Measurements from ENCODE around the gene SVIL. TPM values are rescaled to one million over a fixed set of nuclear protein-coding genes. Genes with fewer than 3 reads are reported as not detected.

Gene SVIL
- total and polyA plus RNA-seq, 2 of the 13 experiments (the other 11 are each of a cell fraction or from before 2014, with no cell fraction given): 3.9 to 12.1 TPM

- H3K36me3 ChIP-seq (replicated peaks in 1 of 2; ENCODE audit: control insufficient read depth in 1 of 2, insufficient read depth in 2 of 2, low read length in 2 of 2): peaks cover 0 to 10% of the 10 kb centered on the region in 2 experiments; a peak in 2 of 5 replicates
- peaks cover 3% of the 10 kb centered on the region; the same call in 1 of the 2 replicates for H3K9me3 ChIP-seq (ENCODE audit: low read length)
- ChIA-PET POLR2A (no interaction called here), CTCF (ENCODE audit: low intra/inter-chr PET ratio, low total read pairs) (no interaction called here)
- no peak for TF ChIP-seq MATR3 (CRISPR knock-in tag; IDR thresholded peaks at IDR 0.05)
- TF ChIP-seq ZNF121 (CRISPR knock-in tag; IDR thresholded peaks at IDR 0.05): no peak
- TF ChIP-seq ZSCAN31 (CRISPR knock-in tag; IDR thresholded peaks at IDR 0.05; ENCODE audit: low read depth): no peak
- TF ChIP-seq TRIM22 (IDR thresholded peaks at IDR 0.05): no peak
- TF ChIP-seq ARNT (IDR thresholded peaks at IDR 0.05): no peak
- no peak for TF ChIP-seq ZNF280D (CRISPR knock-in tag; IDR thresholded peaks at IDR 0.05)
- no peak for TF ChIP-seq GTF2F1 (IDR thresholded peaks at IDR 0.05; ENCODE audit: low read length)
- no peak for TF ChIP-seq NFIC (IDR thresholded peaks at IDR 0.05; ENCODE audit: low read length)
- TF ChIP-seq CENPBD1 (CRISPR knock-in tag; IDR thresholded peaks at IDR 0.05; ENCODE audit: borderline replicate concordance, low read depth): no peak
- TF ChIP-seq ZNF850 (CRISPR knock-in tag; conservative IDR thresholded peaks at IDR 0.05): no peak
- no peak for TF ChIP-seq ZNF562 (CRISPR knock-in tag; IDR thresholded peaks at IDR 0.05; ENCODE audit: borderline replicate concordance)
- no peak for TF ChIP-seq CENPT (CRISPR knock-in tag; IDR thresholded peaks at IDR 0.05; ENCODE audit: low read depth)
- no peak for TF ChIP-seq ZSCAN9 (CRISPR knock-in tag; IDR thresholded peaks at IDR 0.05; ENCODE audit: borderline replicate concordance)
- TF ChIP-seq ZNF674 (CRISPR knock-in tag; IDR thresholded peaks at IDR 0.05; ENCODE audit: low read depth): no peak
- no TSS peak for BruUV-seq (replicated peaks)
- no peak overlapping the region for H3K4me2 ChIP-seq (ENCODE audit: low read depth, low read length)
- H3K9ac ChIP-seq (ENCODE audit: insufficient read depth, low read depth, low read length): no peak overlapping the region
- H3K27me3 ChIP-seq (ENCODE audit: control insufficient read depth in 1 of 2, insufficient read depth in 2 of 2, low read length in 2 of 2): no peaks in the 10 kb centered on the region
- H3K27ac ChIP-seq (ENCODE audit: extremely low read length, insufficient read depth, low read length): no peak overlapping the region
- H3K4me3 ChIP-seq (replicated peaks in 1 of 3; ENCODE audit: insufficient read depth in 1 of 3, low read depth in 2 of 3, low read length in 3 of 3): no peak overlapping the region
- no peak overlapping the region for H2AFZ ChIP-seq (ENCODE audit: low read length)
- DNase-seq (ENCODE audit: low spot score) (no peak), ATAC-seq (no peak), FAIRE-seq (no peak)
- in situ Hi-C loops (cut with HindIII; ENCODE audit: extremely low pct_ligation_motif_present, low pct_unique_long_range_greater_than_20kb): no loop called here
- 99% methylated on average over 9 of the region's 9 CpGs for WGBS (ENCODE audit: low lambda C conversion rate)
- no peaks in the 10 kb centered on the region for H3K79me2 ChIP-seq (ENCODE audit: insufficient read depth, low read length)
- intact Hi-C loops (cut with micrococcal nuclease; ENCODE audit: unreplicated experiment): no loop called here
- H3K4me1 ChIP-seq (ENCODE audit: insufficient read depth, low read length): no peaks in the 10 kb centered on the region
- H4K20me1 ChIP-seq (ENCODE audit: insufficient read depth, low read length): no peaks in the 10 kb centered on the region
Measured at GRCh38 chr10:29681676-29682448, 47.1 kb upstream of the SVIL start.
